ENCODE measurements around the gene VEZT.

The VEZT gene

GRCh38 chr12:95198914-95199313 is 18.7 kb upstream of the VEZT start:
- H3K27me3 ChIP-seq (ENCODE audit: control insufficient read depth in 2 of 2, insufficient read depth in 2 of 2, low read length in 2 of 2) = no peaks in the 10 kb centered on the region
- peaks cover 6 to 16% of the 10 kb centered on the region in 2 donors for H3K4me1 ChIP-seq (ENCODE audit: control insufficient read depth in 2 of 2, insufficient read depth in 2 of 2, low read length in 2 of 2)
- no peaks in the 10 kb centered on the region for H3K9me3 ChIP-seq (ENCODE audit: control insufficient read depth in 2 of 2, low read length in 2 of 2)
- no peak overlapping the region for H3K4me3 ChIP-seq (ENCODE audit: low read length in 2 of 2)
- no peaks in the 10 kb centered on the region for H3K36me3 ChIP-seq (ENCODE audit: control insufficient read depth in 2 of 2, insufficient read depth in 2 of 2, low read length in 2 of 2)
- H3K9ac ChIP-seq (ENCODE audit: low read depth in 1 of 2, low read length in 2 of 2) = no peak overlapping the region
- no peak overlapping the region for H3K27ac ChIP-seq (ENCODE audit: low read depth in 2 of 2, low read length in 2 of 2)

DNA sequence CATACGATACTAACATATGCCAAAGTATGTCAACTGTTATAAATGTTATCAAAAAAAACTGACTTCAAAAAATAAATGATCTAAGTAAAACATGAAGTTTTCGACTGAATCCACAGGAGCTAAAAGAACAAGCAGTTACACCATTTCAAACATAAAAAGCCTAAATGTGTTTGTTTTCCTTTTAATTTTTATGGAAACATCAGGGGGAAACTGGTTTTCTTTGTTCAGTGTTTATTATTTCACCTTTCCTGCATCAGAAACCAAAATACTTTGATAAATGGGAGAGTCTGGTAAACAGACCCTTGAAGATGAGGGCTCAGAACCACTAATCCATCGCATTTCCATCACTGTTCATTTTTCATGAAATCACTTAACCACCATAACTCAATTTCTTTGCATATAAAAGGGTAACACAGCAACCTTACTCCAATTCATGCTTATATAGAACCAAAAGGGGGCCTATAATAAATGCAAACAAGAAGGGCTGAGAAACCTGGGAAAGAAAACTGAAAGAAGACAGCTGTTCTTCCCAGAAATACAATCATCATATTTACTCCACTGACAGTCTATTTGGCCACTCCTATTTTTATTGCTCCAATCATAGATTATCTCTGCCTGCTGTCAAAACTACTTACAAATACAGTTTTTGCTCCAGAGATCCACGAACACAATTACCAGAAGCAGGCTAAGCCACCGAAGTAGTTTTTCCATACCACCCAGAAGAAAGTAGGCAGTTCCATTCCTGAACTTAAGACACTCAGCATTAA is 17.3 kb upstream of the VEZT start:
- no peaks in the 10 kb centered on the region for H3K9me3 ChIP-seq (ENCODE audit: control insufficient read depth in 2 of 2, low read length in 2 of 2)
- H3K27ac ChIP-seq (ENCODE audit: low read depth in 2 of 2, low read length in 2 of 2) = peak overlapping the region; percentile 66 to 83
- peak overlapping the region in 1 of 2 donors; percentile 43 for H3K9ac ChIP-seq (ENCODE audit: low read depth in 1 of 2, low read length in 2 of 2)
- peaks cover 12 to 21% of the 10 kb centered on the region in 2 donors for H3K4me1 ChIP-seq (ENCODE audit: control insufficient read depth in 2 of 2, insufficient read depth in 2 of 2, low read length in 2 of 2)
- peak overlapping the region; percentile 47 to 56 for H3K4me3 ChIP-seq (ENCODE audit: low read length in 2 of 2)
- H3K36me3 ChIP-seq (ENCODE audit: control insufficient read depth in 2 of 2, insufficient read depth in 2 of 2, low read length in 2 of 2) = no peaks in the 10 kb centered on the region
- H3K27me3 ChIP-seq (ENCODE audit: control insufficient read depth in 2 of 2, insufficient read depth in 2 of 2, low read length in 2 of 2) = no peaks in the 10 kb centered on the region

DNA sequence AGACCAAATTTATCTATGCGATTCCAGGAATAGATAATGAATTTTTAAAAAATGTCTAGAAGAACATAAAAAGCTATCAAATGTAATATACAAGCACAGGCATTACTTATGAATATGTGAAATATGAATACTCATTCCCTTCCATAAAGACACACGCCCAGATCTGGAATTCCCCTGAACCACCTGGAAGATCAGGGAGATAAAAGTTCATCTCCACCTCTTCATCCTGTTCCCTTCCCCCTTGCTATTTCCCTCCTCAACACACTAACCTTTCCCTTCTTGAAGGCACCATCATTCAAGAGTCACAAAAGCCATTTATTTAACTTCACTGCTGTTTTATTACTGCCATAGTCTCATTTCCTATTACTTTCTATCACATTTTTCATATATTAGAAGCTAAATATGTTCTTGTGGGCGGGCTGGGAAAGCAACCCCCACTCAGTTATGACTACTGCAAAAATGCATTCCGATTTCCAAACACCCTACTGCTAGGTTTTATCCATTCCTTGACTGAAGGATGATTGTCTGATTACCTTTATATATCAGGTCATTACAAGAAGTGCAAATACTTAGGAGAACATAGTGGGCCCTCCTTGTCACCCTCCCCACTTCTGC is 16.4 kb upstream of the VEZT start:
- Histone ChIP-seq H3K27me3 (ENCODE audit: control insufficient read depth in 2 of 2, insufficient read depth in 2 of 2, low read length in 2 of 2) (no peaks in the 10 kb centered on the region), H3K4me1 (ENCODE audit: control insufficient read depth in 2 of 2, insufficient read depth in 2 of 2, low read length in 2 of 2) (peaks cover 12 to 21% of the 10 kb centered on the region in 2 donors), H3K36me3 (ENCODE audit: control insufficient read depth in 2 of 2, insufficient read depth in 2 of 2, low read length in 2 of 2) (no peaks in the 10 kb centered on the region), H3K4me3 (ENCODE audit: low read length in 2 of 2) (peak overlapping the region in 1 of 2 donors; percentile 56), H3K9ac (ENCODE audit: low read depth in 1 of 2, low read length in 2 of 2) (no peak overlapping the region), H3K9me3 (ENCODE audit: control insufficient read depth in 2 of 2, low read length in 2 of 2) (no peaks in the 10 kb centered on the region), H3K27ac (ENCODE audit: low read depth in 2 of 2, low read length in 2 of 2) (peak overlapping the region; percentile 66 to 83)

- Histone ChIP-seq H3K4me1 (ENCODE audit: control insufficient read depth in 2 of 2, insufficient read depth in 2 of 2, low read length in 2 of 2) (peaks cover 12 to 21% of the 10 kb centered on the region in 2 donors), H3K36me3 (ENCODE audit: control insufficient read depth in 2 of 2, insufficient read depth in 2 of 2, low read length in 2 of 2) (no peaks in the 10 kb centered on the region), H3K9me3 (ENCODE audit: control insufficient read depth in 2 of 2, low read length in 2 of 2) (no peaks in the 10 kb centered on the region), H3K27ac (ENCODE audit: low read depth in 2 of 2, low read length in 2 of 2) (no peak overlapping the region), H3K4me3 (ENCODE audit: low read length in 2 of 2) (no peak overlapping the region), H3K27me3 (ENCODE audit: control insufficient read depth in 2 of 2, insufficient read depth in 2 of 2, low read length in 2 of 2) (no peaks in the 10 kb centered on the region), H3K9ac (ENCODE audit: low read depth in 1 of 2, low read length in 2 of 2) (no peak overlapping the region)
Measured at GRCh38 chr12:95202691-95203486, 14.7 kb upstream of the VEZT start.

- no peak overlapping the region for H3K27ac ChIP-seq (ENCODE audit: low read depth in 2 of 2, low read length in 2 of 2)
- H3K4me3 ChIP-seq (ENCODE audit: low read length in 2 of 2) = no peak overlapping the region
- peaks cover 12 to 21% of the 10 kb centered on the region in 2 donors for H3K4me1 ChIP-seq (ENCODE audit: control insufficient read depth in 2 of 2, insufficient read depth in 2 of 2, low read length in 2 of 2)
- no peaks in the 10 kb centered on the region for H3K36me3 ChIP-seq (ENCODE audit: control insufficient read depth in 2 of 2, insufficient read depth in 2 of 2, low read length in 2 of 2)
- H3K9me3 ChIP-seq (ENCODE audit: control insufficient read depth in 2 of 2, low read length in 2 of 2) = no peaks in the 10 kb centered on the region
- H3K9ac ChIP-seq (ENCODE audit: low read depth in 1 of 2, low read length in 2 of 2) = no peak overlapping the region
- no peaks in the 10 kb centered on the region for H3K27me3 ChIP-seq (ENCODE audit: control insufficient read depth in 2 of 2, insufficient read depth in 2 of 2, low read length in 2 of 2)
Measured at GRCh38 chr12:95203487-95204030, 14.0 kb upstream of the VEZT start.

- Histone ChIP-seq H3K4me3 (ENCODE audit: low read length in 2 of 2) (no peak overlapping the region), H3K27me3 (ENCODE audit: control insufficient read depth in 2 of 2, insufficient read depth in 2 of 2, low read length in 2 of 2) (no peaks in the 10 kb centered on the region), H3K9ac (ENCODE audit: low read depth in 1 of 2, low read length in 2 of 2) (no peak overlapping the region), H3K9me3 (ENCODE audit: control insufficient read depth in 2 of 2, low read length in 2 of 2) (no peaks in the 10 kb centered on the region), H3K4me1 (ENCODE audit: control insufficient read depth in 2 of 2, insufficient read depth in 2 of 2, low read length in 2 of 2) (peaks cover 12 to 21% of the 10 kb centered on the region in 2 donors), H3K36me3 (ENCODE audit: control insufficient read depth in 2 of 2, insufficient read depth in 2 of 2, low read length in 2 of 2) (no peaks in the 10 kb centered on the region), H3K27ac (ENCODE audit: low read depth in 2 of 2, low read length in 2 of 2) (peak overlapping the region; percentile 25 to 41)
Measured at GRCh38 chr12:95204141-95204866, 13.3 kb upstream of the VEZT start.

DNA sequence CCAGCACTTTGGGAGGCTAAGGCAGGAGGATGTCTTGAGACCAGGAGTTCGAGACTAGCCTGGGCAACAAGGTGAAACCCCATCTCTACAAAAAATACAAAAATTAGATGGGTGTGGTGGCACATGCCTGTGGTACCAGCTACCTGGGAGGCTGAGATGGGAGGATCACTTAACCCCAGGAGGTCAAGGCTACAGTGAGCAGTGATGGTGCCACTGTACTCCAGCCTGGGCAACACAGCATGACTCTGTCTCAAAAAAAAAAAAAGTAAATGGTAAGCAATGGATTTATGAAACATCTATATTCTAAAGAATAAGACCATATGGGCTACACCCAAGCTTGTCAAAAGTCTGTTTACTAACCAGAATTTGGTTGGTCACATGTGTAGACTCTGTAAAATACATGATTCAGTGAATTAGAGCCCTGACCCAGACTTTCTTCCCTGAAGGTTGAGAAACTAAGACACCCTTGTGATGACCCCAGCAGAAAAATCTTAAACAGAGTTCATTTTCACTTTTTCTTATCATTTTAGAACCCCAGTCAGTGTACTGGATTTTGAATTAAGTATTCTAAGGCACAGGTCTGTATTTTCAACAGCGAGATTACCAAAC is 12.5 kb upstream of the VEZT start:
- H3K4me1 ChIP-seq (ENCODE audit: control insufficient read depth in 2 of 2, insufficient read depth in 2 of 2, low read length in 2 of 2) = peaks cover 12 to 20% of the 10 kb centered on the region in 2 donors
- no peak overlapping the region for H3K4me3 ChIP-seq (ENCODE audit: low read length in 2 of 2)
- no peaks in the 10 kb centered on the region for H3K27me3 ChIP-seq (ENCODE audit: control insufficient read depth in 2 of 2, insufficient read depth in 2 of 2, low read length in 2 of 2)
- H3K9ac ChIP-seq (ENCODE audit: low read depth in 1 of 2, low read length in 2 of 2) = no peak overlapping the region
- no peaks in the 10 kb centered on the region for H3K36me3 ChIP-seq (ENCODE audit: control insufficient read depth in 2 of 2, insufficient read depth in 2 of 2, low read length in 2 of 2)
- no peaks in the 10 kb centered on the region for H3K9me3 ChIP-seq (ENCODE audit: control insufficient read depth in 2 of 2, low read length in 2 of 2)
- peak overlapping the region; percentile 25 to 41 for H3K27ac ChIP-seq (ENCODE audit: low read depth in 2 of 2, low read length in 2 of 2)

DNA sequence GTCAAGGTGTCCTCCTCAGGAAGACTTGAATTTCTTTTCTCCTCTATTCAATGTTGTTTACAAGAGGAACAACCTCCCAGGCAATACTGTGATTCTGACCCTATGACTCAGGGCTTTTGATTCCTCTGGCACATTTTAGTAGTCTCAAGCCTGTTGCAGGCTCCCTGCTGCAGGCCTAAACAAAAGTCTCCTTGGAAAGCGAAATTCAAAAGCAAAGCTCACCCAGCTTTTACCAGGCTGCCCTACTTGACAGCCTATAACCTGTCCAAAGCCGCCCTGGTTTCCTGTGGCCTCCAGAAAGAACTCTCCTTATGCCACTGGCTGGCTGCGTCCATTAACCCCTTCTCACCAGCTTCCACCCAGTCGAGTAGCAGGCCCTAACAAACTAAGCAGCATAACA is 11.9 kb upstream of the VEZT start:
- H3K27ac ChIP-seq (ENCODE audit: low read depth in 2 of 2, low read length in 2 of 2) = peak overlapping the region; percentile 25 to 45
- peaks cover 12 to 16% of the 10 kb centered on the region in 2 donors for H3K4me1 ChIP-seq (ENCODE audit: control insufficient read depth in 2 of 2, insufficient read depth in 2 of 2, low read length in 2 of 2)
- H3K9ac ChIP-seq (ENCODE audit: low read depth in 1 of 2, low read length in 2 of 2) = no peak overlapping the region
- no peaks in the 10 kb centered on the region for H3K9me3 ChIP-seq (ENCODE audit: control insufficient read depth in 2 of 2, low read length in 2 of 2)
- H3K27me3 ChIP-seq (ENCODE audit: control insufficient read depth in 2 of 2, insufficient read depth in 2 of 2, low read length in 2 of 2) = no peaks in the 10 kb centered on the region
- no peaks in the 10 kb centered on the region for H3K36me3 ChIP-seq (ENCODE audit: control insufficient read depth in 2 of 2, insufficient read depth in 2 of 2, low read length in 2 of 2)
- H3K4me3 ChIP-seq (ENCODE audit: low read length in 2 of 2) = no peak overlapping the region

DNA sequence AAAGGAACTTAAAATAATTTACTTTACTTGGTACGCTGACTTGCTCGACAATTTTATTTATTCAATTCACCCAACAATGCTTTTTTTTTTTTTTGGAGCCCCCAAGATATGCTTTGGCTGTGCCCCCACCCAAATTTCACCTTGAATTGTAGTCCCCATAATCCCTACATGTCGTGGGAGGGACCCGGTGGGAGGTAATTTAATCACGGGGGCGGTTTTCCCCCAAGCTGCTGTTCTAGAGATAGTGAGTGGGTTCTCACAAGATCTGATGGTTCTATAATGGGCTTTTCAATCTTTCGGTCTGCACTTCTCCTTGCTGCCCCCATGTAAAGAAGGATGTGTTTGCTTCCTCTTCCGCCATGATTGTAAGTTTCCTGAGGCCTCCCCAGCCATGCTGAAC is 10.7 kb upstream of the VEZT start:
- Histone ChIP-seq H3K27me3 (ENCODE audit: control insufficient read depth in 2 of 2, insufficient read depth in 2 of 2, low read length in 2 of 2) (no peaks in the 10 kb centered on the region), H3K4me1 (ENCODE audit: control insufficient read depth in 2 of 2, insufficient read depth in 2 of 2, low read length in 2 of 2) (peaks cover 8% of the 10 kb centered on the region in 2 donors), H3K27ac (ENCODE audit: low read depth in 2 of 2, low read length in 2 of 2) (no peak overlapping the region), H3K9me3 (ENCODE audit: control insufficient read depth in 2 of 2, low read length in 2 of 2) (no peaks in the 10 kb centered on the region), H3K4me3 (ENCODE audit: low read length in 2 of 2) (no peak overlapping the region), H3K36me3 (ENCODE audit: control insufficient read depth in 2 of 2, insufficient read depth in 2 of 2, low read length in 2 of 2) (no peaks in the 10 kb centered on the region), H3K9ac (ENCODE audit: low read depth in 1 of 2, low read length in 2 of 2) (no peak overlapping the region)

Measured in mucosa of rectum (tissue), 2 donors.